CD8-positive, alpha-beta memory T cell (primary cell): ENCODE results near the gene NISCH. TPM values are rescaled to one million over a fixed set of nuclear protein-coding genes. Genes with fewer than 3 reads are reported as not detected.

Source experiments
- CTCF ChIA-PET: fragments of 350-600 bp; sonication (Branson Sonifier 250); formaldehyde crosslinking; loops from one replicate; lab custom pipeline; 2021; ENCODE audit warnings: antibody characterized with exemption; lab: Charles Lee
- POLR2A ChIA-PET: fragments of 350-600 bp; sonication (Branson Sonifier 250); formaldehyde crosslinking; loops from one replicate; lab custom pipeline; 2021; ENCODE audit warnings: antibody characterized with exemption; lab: Charles Lee
- DNase-seq, 5 donors: peaks; one replicate each; pipeline versions ENCODE4 v3.0.0 to v3.0.0-alpha.2; 2020 to 2022; ENCODE audit warnings: mixed read lengths in 1 of 5
- H3K27ac ChIP-seq: one replicate; pipeline ENCODE4 v1.7.0; 2013; ENCODE audit warnings: low read depth, mild to moderate bottlenecking, low read length, moderate library complexity
- H3K27me3 ChIP-seq: 2 replicates; pipeline ENCODE4 v1.7.0; 2013; ENCODE audit warnings: low read length, mild to moderate bottlenecking; ENCODE audit not compliant: insufficient read depth, poor library complexity, severe bottlenecking
- H3K36me3 ChIP-seq: 2 replicates; pipeline ENCODE4 v1.7.0; 2013; ENCODE audit warnings: mild to moderate bottlenecking, low read length, moderate library complexity; ENCODE audit not compliant: insufficient read depth
- H3K4me1 ChIP-seq: 2 replicates; pipeline ENCODE4 v1.7.0; 2013; ENCODE audit warnings: mild to moderate bottlenecking, low read length, moderate library complexity; ENCODE audit not compliant: insufficient read depth
- H3K4me3 ChIP-seq: 2 replicates; pipeline ENCODE4 v1.7.0; 2013; ENCODE audit warnings: mild to moderate bottlenecking, low read length
- H3K9me3 ChIP-seq: 2 replicates; pipeline ENCODE4 v1.7.0; 2013; ENCODE audit warnings: mild to moderate bottlenecking, low read length
- H3K27ac Mint-ChIP-seq, 8 donors: one replicate each; pipeline ENCODE4 v1.8.0; 2020 to 2021; ENCODE audit warnings: mixed read lengths in 8 of 8, mild to moderate bottlenecking in 6 of 8, inconsistent platforms in 3 of 8, moderate library complexity in 3 of 8
- H3K27me3 Mint-ChIP-seq, 2 donors: one replicate each; pipeline ENCODE4 v1.8.0; 2020 to 2021; ENCODE audit warnings: mixed read lengths in 2 of 2, mild to moderate bottlenecking in 1 of 2, moderate library complexity in 1 of 2
- H3K36me3 Mint-ChIP-seq, 3 donors: one replicate each; pipeline ENCODE4 v1.8.0; 2020 to 2021; ENCODE audit warnings: mixed read lengths in 3 of 3, inconsistent platforms in 1 of 3, mild to moderate bottlenecking in 1 of 3
- H3K4me1 Mint-ChIP-seq, 3 donors: one replicate each; pipeline ENCODE4 v1.8.0; 2020 to 2021; ENCODE audit warnings: mixed read lengths in 3 of 3, inconsistent platforms in 1 of 3, mild to moderate bottlenecking in 1 of 3
- H3K4me3 Mint-ChIP-seq, 7 donors: one replicate each; pipeline ENCODE4 v1.8.0; 2020 to 2021; ENCODE audit warnings: mixed read lengths in 7 of 7, mild to moderate bottlenecking in 6 of 7, moderate library complexity in 4 of 7, inconsistent platforms in 2 of 7
- H3K9me3 Mint-ChIP-seq, 5 donors: one replicate each; pipeline ENCODE4 v1.8.0; 2020 to 2022; ENCODE audit warnings: mixed read lengths in 5 of 5, mild to moderate bottlenecking in 3 of 5, moderate library complexity in 2 of 5, inconsistent platforms in 1 of 5
- polyA plus RNA-seq: library from polyadenylated mRNA; unstranded; fragments of 300-500 nt; fragmentation: Illumina TruSeq; gene quantifications from one replicate; pipeline ENCODE4 v1.2.3, GENCODE V29; 2021
- total RNA-seq, 2 experiments: library from RNA; stranded (reverse); gene quantifications; one replicate each; pipeline ENCODE4 v1.2.3, GENCODE V29; 2021

NISCH gene
- 10 to 100 TPM; 65.7 to 66.2 TPM for total RNA-seq
- polyA plus RNA-seq: 31.6 TPM

- no peaks in the 10 kb centered on the region for H3K27me3 ChIP-seq
- peak within 1 kb of the TSS; percentile 89 to 98 (median 93) for H3K4me3 Mint-ChIP-seq
- ChIA-PET CTCF (interaction anchor here (3.7 kb wide), 1 partner anchor 8 kb away, joined by 18 read pairs; no protein-coding TSS in a partner anchor), POLR2A (interaction anchor here (0.6 to 1.0 kb wide), 2 partner anchors 168 to 233 kb away, joined by 3 read pairs; partner anchors contain the start of gene GLYCTK)
- H3K9me3 Mint-ChIP-seq: no peaks in the 10 kb centered on the region
- H3K36me3 ChIP-seq: peaks cover 11% of the 10 kb centered on the region
- peak within 1 kb of the TSS; percentile 95 to 99 (median 98) for H3K27ac Mint-ChIP-seq
- peaks cover 0 to 45% (median 6%) of the 10 kb centered on the region in 3 donors for H3K36me3 Mint-ChIP-seq
- H3K4me1 ChIP-seq: peaks cover 28% of the 10 kb centered on the region
- H3K4me1 Mint-ChIP-seq: peaks cover 35 to 63% (median 37%) of the 10 kb centered on the region in 3 donors
- DNase-seq: peak; percentile 95 to 97 (median 96)
- no peaks in the 10 kb centered on the region for H3K9me3 ChIP-seq
- H3K27me3 Mint-ChIP-seq: no peaks in the 10 kb centered on the region
- H3K4me3 ChIP-seq: peak within 1 kb of the TSS; percentile 88
- peak within 1 kb of the TSS; percentile 88 for H3K27ac ChIP-seq
These were observed at the start of gene NISCH for GRCh38 chr3:52455283-52456168. Gene NISCH, plus strand, starts transcription at chr3:52455604. Its CDS starts 38 bp downstream, at chr3:52455642.

GRCh38 chr3:52406231-52406661, 49.2 kb upstream of the NISCH start:
- Mint-ChIP-seq H3K9me3 (no peaks in the 10 kb centered on the region), H3K36me3 (peaks cover 3 to 77% (median 4%) of the 10 kb centered on the region in 3 donors)
- POLR2A ChIA-PET: no interaction called here

GRCh38 chr3:52406791-52407510, 48.5 kb upstream of the NISCH start:
- POLR2A ChIA-PET: no interaction called here
- no peaks in the 10 kb centered on the region for H3K27me3 ChIP-seq
- CTCF ChIA-PET: interaction anchor here (0.8 to 1.7 kb wide), 3 partner anchors 39 to 68 kb away, joined by 3 to 4 read pairs (median 4); no protein-coding TSS in a partner anchor
- Mint-ChIP-seq H3K4me3 (peak overlapping the region in 2 of 7 donors; percentile 40 to 74), H3K27me3 (no peaks in the 10 kb centered on the region), H3K36me3 (peaks cover 3 to 70% (median 4%) of the 10 kb centered on the region in 3 donors), H3K27ac (peak overlapping the region in 3 of 8 donors; percentile 38 to 87 (median 81)), H3K4me1 (peaks cover 26 to 38% (median 32%) of the 10 kb centered on the region in 3 donors), H3K9me3 (no peaks in the 10 kb centered on the region)
- no peaks in the 10 kb centered on the region for H3K9me3 ChIP-seq
- no peak overlapping the region for H3K4me3 ChIP-seq
- H3K4me1 ChIP-seq: peaks cover 34% of the 10 kb centered on the region
- DNase-seq: no peak
- no peak overlapping the region for H3K27ac ChIP-seq
- peaks cover 63% of the 10 kb centered on the region for H3K36me3 ChIP-seq

More at GRCh38 chr3:52406231-52406661, 49.2 kb upstream of the NISCH start:
- Mint-ChIP-seq H3K27me3 (no peaks in the 10 kb centered on the region), H3K27ac (peak overlapping the region in 2 of 8 donors; percentile 21 to 87), H3K4me3 (peak overlapping the region in 1 of 7 donors; percentile 20), H3K4me1 (peaks cover 19 to 31% (median 25%) of the 10 kb centered on the region in 3 donors)
- Histone ChIP-seq H3K27ac (no peak overlapping the region), H3K9me3 (no peaks in the 10 kb centered on the region), H3K36me3 (peaks cover 67% of the 10 kb centered on the region), H3K27me3 (no peaks in the 10 kb centered on the region), H3K4me1 (peaks cover 27% of the 10 kb centered on the region), H3K4me3 (no peak overlapping the region)
- CTCF ChIA-PET: interaction anchor here (1.4 to 1.7 kb wide), 2 partner anchors 40 to 67 kb away, joined by 4 read pairs; no protein-coding TSS in a partner anchor
- DNase-seq: peak in 1 of 5 donors; percentile 11

GRCh38 chr3:52407779-52408178, 47.6 kb upstream of the NISCH start:
- Mint-ChIP-seq H3K27ac (peak overlapping the region in 7 of 8 donors; percentile 32 to 97 (median 90)), H3K9me3 (no peaks in the 10 kb centered on the region), H3K4me1 (peaks cover 32 to 47% (median 38%) of the 10 kb centered on the region in 3 donors), H3K4me3 (peak overlapping the region in 5 of 7 donors; percentile 80 to 99 (median 91)), H3K36me3 (peaks cover 3 to 62% (median 4%) of the 10 kb centered on the region in 3 donors), H3K27me3 (no peaks in the 10 kb centered on the region)
- no peaks in the 10 kb centered on the region for H3K9me3 ChIP-seq
- no peaks in the 10 kb centered on the region for H3K27me3 ChIP-seq
- peaks cover 41% of the 10 kb centered on the region for H3K4me1 ChIP-seq
- H3K36me3 ChIP-seq: peaks cover 55% of the 10 kb centered on the region
- H3K27ac ChIP-seq: no peak overlapping the region
- no peak for DNase-seq
- ChIA-PET CTCF (interaction anchor here (0.8 kb wide), 1 partner anchor 39 kb away, joined by 3 read pairs; no protein-coding TSS in a partner anchor), POLR2A (no interaction called here)
- no peak overlapping the region for H3K4me3 ChIP-seq

GRCh38 chr3:52408466-52408865, 46.9 kb upstream of the NISCH start:
- no peaks in the 10 kb centered on the region for H3K27me3 ChIP-seq
- no peak overlapping the region for H3K27ac ChIP-seq
- H3K36me3 ChIP-seq: peaks cover 48% of the 10 kb centered on the region
- Mint-ChIP-seq H3K9me3 (no peaks in the 10 kb centered on the region), H3K4me1 (peaks cover 32 to 48% (median 42%) of the 10 kb centered on the region in 3 donors), H3K27me3 (no peaks in the 10 kb centered on the region), H3K36me3 (peaks cover 3 to 55% (median 4%) of the 10 kb centered on the region in 3 donors), H3K27ac (peak overlapping the region; percentile 81 to 97 (median 92)), H3K4me3 (peak overlapping the region; percentile 80 to 99 (median 91))
- no peak for DNase-seq
- peak overlapping the region; percentile 83 for H3K4me3 ChIP-seq
- ChIA-PET CTCF (no interaction called here), POLR2A (no interaction called here)
- H3K4me1 ChIP-seq: peaks cover 41% of the 10 kb centered on the region
- H3K9me3 ChIP-seq: no peaks in the 10 kb centered on the region

- H3K4me3 Mint-ChIP-seq: no peak overlapping the region
- no peaks in the 10 kb centered on the region for H3K9me3 ChIP-seq
- peaks cover 0 to 28% (median 4%) of the 10 kb centered on the region in 3 donors for H3K36me3 Mint-ChIP-seq
- no peak for DNase-seq
- CTCF ChIA-PET: interaction anchor here (1.3 kb wide), 1 partner anchor 31 kb away, joined by 5 read pairs; no protein-coding TSS in a partner anchor
- POLR2A ChIA-PET: no interaction called here
- H3K27me3 Mint-ChIP-seq: no peaks in the 10 kb centered on the region
- H3K9me3 Mint-ChIP-seq: no peaks in the 10 kb centered on the region
- no peak overlapping the region for H3K27ac ChIP-seq
- peak overlapping the region in 1 of 8 donors; percentile 29 for H3K27ac Mint-ChIP-seq
- no peak overlapping the region for H3K4me3 ChIP-seq
- peaks cover 17 to 35% (median 26%) of the 10 kb centered on the region in 3 donors for H3K4me1 Mint-ChIP-seq
- no peaks in the 10 kb centered on the region for H3K36me3 ChIP-seq
- H3K4me1 ChIP-seq: peaks cover 18% of the 10 kb centered on the region
- no peaks in the 10 kb centered on the region for H3K27me3 ChIP-seq
These were observed 39.6 kb upstream of the NISCH start for GRCh38 chr3:52415800-52416199.

GRCh38 chr3:52420388-52420787, 35.0 kb upstream of the NISCH start:
- no peak for DNase-seq
- Histone ChIP-seq H3K27me3 (no peaks in the 10 kb centered on the region), H3K4me3 (no peak overlapping the region), H3K9me3 (no peaks in the 10 kb centered on the region), H3K27ac (no peak overlapping the region), H3K4me1 (no peaks in the 10 kb centered on the region), H3K36me3 (no peaks in the 10 kb centered on the region)
- ChIA-PET POLR2A (no interaction called here), CTCF (interaction anchor here (1.6 kb wide), 1 partner anchor 27 kb away, joined by 3 read pairs; no protein-coding TSS in a partner anchor)
- Mint-ChIP-seq H3K4me1 (peaks cover 0 to 7% (median 4%) of the 10 kb centered on the region in 3 donors), H3K27ac (no peak overlapping the region), H3K9me3 (no peaks in the 10 kb centered on the region), H3K27me3 (no peaks in the 10 kb centered on the region), H3K4me3 (no peak overlapping the region), H3K36me3 (peaks cover 0 to 22% (median 7%) of the 10 kb centered on the region in 3 donors)
